ENCODE results near the gene GLS.

Gene GLS

DNA sequence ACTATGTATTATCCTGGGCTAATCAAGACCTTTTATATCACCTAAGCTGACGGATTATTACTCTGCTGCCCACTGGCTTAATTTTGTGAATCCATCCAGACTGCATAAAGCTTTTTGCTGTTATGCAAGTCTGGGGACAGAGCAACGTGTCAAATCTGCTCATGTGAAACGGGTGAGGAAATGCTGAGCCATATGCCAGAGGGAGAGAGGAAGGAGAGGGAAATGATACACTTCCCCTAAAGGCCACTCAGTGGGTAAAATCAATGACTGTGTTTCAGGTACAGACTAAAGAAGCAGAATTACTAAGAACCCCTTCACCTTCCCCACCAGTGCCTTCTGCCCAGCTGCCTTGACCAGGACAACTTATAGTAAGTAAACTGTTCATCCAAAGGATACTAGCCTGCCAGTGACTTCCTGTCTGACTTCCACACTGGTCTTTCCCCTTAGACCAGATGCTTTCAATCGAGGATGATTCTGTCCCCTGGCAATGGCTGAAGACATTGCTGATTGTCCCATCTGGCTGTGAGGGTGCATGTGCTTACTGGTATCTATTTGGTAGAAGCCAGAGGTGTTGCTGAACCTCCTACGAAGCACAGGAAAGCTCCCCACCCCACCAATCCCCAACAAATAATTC is 90.4 kb downstream of the GLS start:
- DNase-seq (ENCODE audit: low spot score): no peak

DNA sequence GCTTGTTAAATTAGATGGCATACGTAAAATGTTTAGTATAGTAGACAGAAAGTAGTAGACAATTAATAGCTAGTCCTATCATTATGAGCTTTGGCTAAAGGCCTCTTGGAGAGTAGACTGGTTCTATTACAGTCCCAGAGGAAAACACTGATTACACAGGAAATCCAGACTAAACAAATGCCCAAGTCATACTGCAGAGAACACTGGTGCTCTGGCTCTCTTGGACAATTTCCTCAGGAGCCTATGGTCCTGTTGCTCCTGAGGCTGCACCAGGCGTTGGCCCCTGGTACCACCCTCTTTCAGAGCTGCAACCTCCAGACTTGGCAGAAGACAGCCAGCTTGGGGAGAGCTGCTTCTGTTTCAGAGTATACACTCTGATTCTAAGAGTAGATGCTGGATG is 91.6 kb downstream of the GLS start:
- DNase-seq (ENCODE audit: low spot score): no peak

DNA sequence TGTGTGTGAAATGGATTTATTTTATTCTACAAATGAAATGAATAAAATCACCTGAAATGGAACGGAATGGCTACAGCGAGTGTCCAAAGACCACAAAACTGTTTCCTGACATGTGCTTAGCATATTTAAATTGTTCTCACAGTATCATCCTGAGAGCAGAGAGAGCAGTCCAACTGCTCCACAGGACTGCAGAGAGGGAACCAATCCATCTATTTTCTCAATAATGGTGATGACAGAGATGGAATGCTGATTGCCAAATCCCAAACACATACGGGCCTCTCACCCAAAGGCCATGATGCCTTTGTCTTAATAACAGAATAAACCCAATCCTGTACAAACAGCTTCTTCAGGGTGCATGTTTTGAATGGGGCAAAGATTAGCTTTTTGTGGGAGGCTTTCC is 92.2 kb downstream of the GLS start:
- DNase-seq (ENCODE audit: low spot score): no peak

DNA sequence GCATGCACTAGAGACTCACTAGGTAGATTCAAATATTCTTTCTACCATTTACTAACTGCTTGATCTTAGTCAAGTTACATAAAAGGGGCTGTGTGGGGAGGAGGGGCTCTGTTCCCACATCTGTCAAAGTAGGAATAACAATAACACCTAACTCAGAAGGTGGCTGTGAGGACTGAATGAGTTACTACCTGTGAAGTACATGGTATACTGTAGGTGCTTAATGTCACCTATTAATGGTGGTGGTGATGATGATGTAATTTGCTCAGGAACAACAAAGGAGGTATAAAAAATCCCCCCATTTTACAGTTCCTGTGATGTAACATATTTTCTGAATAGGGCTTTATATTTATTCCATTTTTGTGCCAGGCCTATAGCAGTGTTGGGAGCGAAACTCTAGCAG is 92.6 kb downstream of the GLS start:
- no peak for DNase-seq (ENCODE audit: low spot score)

DNA sequence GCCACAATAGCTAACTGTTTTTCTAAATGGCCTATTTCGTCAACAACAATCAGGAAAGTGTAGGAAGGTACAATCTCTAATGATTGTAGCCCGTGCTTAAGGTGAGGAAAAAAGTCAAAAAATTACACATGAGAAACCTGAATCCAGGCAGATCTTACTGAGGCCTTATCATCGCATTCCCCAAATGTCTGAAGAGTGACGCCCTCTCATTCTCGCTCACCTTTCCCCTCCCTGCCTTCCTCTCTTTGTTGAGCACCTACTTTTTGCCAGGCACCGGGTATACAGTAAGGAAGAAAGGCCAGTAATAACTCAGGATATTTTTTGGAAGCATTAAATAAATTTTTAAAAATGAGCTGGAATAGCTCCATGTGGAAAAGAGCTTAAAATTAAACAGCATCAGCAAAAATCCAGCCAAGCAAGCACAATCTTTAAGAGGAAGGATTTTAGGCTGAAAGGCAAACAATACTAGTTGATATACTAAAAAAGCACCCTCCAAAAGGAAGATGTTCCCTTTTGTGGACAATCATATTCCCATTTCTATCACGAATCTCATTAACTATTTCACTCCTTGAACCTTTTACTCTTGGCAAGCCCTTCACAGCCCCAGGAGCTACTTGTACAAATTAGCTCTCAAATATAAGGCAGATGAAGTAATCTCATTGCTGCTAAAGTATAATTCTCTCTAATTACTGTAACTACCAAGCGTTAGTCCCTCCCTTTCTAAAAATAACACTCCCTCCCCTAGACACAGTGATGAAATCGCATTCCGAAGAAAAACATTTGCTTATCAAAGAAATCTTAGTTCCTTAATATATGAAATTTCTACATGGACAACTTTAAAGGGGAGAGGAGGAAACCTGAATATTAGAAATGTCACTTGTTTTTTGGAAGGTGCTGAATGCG is 93.4 kb downstream of the GLS start:
- no peak for DNase-seq (ENCODE audit: low spot score)

DNA sequence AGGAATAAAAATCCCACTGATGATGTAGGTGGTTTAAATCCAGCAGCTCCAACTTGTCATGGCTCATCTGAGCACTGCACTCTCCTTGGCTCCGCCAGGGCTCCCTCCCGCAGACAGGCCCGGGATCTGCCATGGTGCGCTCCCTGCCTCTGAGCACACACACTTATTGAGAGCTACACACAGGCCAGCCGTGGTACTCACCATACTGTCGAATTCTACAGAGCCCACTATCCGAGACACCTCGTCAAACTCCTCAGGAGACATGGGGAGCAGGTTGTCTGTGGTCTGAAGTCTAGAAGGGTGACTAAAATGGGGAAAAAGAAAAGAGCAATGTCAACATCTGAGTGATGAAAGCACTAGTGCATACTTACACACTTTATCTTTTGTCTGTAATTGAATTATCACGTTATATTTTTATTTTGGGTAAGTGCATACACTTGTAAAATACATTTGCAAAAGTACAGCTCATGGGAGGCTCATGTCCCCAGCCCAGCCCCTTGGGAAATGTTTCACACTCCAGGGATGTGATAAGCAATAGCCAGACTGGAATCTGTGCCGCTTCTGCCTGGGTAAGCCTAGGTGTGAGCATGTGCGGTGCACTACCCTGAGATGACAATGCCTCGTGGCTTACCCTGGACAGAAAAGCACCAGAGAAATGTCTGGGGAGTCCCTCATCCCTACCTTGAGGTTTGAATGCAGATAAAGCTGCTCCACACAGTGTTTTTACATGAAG is 94.2 kb downstream of the GLS start:
- no peak for DNase-seq (ENCODE audit: low spot score)

DNA sequence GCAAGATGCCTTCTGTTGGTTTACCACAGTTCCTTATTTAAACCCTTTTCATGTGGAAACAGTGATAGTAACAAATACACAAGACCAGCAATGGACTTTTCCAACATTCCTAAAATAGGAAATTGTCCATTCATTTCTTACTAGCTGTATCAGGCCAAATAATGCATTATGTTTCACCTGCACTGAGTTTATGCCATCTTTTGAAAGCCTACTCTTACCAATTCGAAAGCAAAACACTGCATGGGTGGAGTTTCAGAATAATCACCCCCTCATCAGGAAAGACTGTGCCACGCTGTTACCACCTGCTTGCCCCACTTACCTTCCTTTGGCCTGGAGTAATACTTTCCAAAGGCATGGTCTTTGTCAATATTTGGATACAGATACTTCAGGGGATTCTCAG is 95.9 kb downstream of the GLS start:
- DNase-seq (ENCODE audit: low spot score): no peak

DNA sequence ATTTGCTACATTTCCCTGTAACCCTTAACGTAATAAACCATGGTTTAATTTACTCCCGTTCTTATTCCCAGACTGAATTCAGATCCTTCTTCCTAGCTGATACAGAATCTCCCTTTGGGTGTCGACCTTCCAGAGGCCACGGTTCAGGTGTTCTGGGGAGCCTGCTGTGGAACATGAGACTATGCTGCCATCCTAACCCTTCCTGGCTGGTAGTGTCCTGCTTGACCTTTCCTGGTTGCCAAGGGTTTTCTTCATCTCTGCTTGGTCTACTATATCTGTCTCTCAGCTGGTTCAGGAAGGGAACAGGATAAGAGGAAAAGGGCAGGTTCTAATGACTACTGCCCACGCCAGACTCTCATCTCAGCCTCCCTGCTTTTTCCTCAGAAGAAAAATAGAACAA is 96.9 kb downstream of the GLS start:
- no peak for DNase-seq (ENCODE audit: low spot score)

DNA sequence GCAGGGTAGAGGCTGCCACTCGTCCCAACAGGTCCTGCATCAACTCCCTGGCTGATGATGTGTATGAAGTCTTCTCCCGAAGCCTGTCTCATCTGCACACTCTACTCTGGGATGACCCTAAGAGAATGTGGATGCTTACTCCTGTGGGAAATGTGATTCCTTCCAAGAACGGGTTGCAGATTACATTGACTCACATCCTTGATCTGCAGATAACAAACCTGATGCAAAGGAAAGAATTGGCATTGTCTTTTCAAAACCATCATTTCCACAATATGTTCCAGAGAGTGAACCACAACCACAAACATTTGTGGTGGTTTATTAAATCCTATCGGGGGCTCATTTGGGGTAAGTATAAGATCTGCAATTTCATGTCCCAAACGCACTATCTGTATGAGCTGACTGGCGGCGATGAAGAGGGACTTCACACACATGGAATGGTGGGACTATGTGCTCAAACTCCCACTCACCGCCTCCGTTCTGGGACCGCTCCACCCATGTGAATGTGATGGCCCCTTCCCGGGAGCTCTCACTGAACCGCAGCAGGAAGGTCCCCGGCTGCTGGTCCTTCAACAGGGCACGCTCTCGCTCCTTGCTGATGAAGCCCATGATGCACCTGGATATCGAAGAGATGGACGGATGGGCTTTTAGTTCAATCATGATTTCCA is 97.9 kb downstream of the GLS start:
- DNase-seq (ENCODE audit: low spot score): no peak

DNA sequence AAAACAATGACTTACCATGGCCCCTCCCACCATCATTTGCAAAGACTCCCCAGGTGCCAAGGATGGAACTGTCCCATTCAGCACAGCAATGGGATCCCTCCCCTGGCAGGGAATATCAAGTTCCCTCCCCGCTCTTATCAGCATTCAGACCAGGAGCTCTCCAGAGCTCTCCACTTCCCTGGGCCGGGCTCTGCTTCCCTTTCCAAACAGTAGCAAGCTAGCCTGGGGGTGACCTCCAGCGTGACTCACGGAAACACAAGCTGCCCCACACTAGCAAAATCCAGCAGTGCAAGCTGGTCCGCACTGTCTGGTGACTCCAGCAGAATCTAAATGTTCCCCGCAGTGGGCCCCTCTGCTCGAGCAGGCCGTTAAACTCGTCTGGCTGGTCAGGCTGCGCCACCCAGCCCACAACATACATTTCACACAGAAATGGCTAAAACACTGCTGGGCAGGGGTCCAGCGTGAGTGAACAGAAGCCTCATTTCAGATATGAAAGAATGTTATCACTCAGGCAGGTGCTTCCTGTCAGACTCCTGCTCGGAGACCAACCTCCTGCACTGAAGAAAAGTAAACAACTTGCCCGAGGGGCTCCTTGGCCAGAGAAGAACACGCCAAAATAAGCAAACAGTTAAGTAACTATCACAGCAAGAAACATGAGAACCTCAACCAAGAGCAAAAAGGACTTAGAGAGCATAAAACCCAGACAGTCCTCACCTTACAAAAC is 99.4 kb downstream of the GLS start:
- DNase-seq (ENCODE audit: low spot score): no peak

DNA sequence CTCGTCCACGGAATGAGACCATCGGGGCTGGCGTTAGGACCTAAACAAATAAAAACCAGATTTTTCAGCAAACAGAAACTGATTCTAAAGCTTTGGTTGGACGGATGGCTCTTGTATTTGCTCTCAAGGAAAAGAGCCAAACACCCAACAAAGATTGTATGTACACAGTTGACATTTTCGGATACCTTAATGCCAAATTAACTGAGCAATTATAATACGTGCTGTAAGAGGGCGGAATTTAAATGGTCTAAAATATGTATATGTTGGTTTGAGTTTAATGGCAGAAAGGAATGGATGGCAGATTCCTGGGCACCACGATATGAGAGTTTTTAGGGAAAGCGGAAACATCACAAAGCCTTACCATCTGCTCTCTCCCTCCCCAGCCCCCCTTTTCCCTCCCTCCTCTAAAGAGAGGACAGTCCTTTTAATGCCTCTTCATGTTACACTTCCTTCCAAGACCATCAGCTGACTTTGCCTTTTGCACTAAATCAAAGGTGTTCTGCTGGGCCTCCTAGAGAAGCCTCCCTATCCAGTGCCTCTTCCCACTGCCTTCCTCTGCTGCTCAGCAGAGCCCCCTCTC is 100.1 kb downstream of the GLS start:
- DNase-seq (ENCODE audit: low spot score): no peak

DNA sequence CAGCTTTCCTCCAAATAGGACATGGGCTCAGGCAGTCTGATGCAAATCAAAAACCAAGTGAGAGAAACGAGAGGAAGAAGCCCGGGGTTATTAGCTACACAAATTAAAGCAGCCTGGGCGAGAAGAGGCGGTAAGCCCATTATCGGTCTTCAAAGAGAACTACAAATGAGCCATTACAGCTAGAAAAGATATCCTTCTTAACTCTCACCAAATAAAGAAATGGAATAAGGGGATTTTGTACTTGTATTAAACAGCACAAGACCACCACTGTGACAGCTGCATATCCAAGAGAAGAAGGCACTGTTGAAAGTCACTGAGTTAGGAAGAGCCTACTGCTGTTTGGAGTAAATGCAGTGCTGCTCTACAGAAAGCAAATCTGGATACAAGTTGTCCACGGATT is 100.7 kb downstream of the GLS start:
- no peak for DNase-seq (ENCODE audit: low spot score)

DNA sequence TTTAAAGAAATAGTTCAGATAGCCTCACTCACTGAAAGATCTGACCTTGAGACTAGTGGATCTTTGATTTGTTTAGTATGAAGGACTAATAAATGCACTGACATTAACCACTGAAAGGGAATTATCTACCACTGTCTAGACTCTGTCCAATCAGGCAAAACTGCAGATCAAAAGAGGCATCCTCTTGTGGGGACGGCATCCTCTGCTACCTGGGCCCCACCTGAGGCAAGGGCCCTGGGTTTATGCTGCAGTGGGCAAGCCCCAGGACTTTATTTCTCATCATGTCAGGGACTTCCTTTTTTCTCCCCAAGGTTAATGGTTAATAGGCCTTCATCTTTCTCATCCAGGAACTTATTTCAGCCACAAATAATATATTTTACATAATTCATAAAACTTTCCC is 101.1 kb downstream of the GLS start:
- DNase-seq (ENCODE audit: low spot score): no peak

DNA sequence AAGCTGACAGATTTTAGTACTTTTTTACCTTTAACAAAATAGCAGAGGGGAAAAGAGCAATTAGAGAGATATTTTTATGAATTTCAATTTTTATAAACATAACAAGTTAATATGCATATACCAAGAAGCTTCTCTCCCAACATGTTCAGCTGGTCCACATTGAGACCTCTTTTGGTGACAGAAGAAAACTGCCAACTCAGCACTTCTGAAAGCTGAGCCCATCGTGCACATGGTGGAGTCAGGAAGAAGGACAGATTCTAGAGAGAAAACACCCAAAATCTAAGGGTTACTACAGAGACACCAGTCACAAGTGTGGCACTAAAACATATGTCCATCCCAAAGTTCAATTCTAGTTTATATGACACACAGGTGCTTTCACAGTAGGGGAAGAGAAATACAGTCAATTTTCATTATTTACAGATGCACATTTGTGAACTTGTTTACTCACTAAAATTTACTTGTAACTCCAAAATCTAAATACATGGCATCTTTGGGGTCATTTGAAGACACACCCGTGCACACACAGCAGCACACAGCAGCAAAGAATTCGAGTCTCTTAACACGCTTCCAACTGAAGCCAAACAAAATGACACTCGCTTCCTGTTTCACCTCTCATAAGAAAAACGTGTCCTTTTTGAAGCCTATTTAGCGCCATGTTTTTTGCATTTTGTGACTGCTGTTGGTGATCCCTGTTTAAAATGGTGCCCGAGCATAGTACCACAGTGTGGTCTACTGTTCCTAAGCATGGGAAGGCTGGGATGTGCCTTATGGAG is 101.8 kb downstream of the GLS start:
- no peak for DNase-seq (ENCODE audit: low spot score)

DNA sequence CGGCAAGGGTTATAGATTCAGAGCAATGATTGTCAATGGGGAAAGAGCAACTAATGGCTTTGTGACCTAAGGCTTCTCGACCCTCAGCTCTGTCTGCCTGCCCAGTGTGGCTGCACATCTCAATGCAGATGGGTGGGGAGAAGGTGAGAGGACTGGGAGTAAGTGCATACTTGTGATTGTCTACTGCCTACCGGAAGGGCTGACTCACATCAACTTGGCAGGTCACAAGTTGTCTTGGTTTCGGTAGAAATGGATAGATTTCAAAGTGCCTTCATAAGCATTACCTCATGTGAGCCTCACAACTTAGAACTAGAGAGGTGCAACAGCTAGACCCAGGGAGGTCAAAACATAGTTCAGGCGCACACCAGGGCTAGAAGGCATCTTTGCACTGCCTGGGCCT is 104.0 kb downstream of the GLS start:
- no peak for DNase-seq (ENCODE audit: low spot score)

DNA sequence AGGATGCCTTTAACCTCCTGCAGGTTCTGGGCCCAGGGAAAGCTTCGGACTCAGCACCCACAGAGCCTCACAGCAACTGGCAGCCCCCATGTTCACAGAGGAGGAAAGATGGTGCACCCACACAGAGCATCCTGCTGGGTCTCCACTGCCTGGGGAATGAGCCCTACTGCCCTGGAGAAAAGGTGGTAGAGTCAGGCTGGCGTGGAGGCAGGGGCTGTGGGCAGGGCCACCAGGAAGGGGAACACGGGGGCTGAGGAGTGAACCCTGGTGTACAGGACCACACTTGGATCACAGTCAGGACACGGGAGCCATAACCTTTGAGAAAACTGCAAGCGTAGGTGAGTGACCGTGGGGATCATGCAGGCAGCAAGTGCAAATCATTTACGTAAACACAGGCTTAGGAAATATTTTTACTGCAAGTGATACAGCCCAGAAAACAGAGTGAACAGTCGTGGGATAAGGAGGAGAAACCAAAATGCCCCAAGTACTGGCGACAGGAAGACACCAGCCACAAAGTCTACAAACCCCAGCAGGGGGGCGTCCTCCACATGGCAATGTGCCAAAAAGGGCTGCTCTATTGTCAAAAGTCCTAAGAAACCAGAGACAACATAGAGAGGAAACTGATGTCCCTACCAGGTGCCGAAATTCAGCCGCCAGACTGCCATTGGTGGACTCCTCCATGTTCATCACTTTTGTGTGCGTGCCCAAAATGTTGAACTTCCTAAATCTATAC is 105.8 kb downstream of the GLS start:
- DNase-seq (ENCODE audit: low spot score): no peak

DNA sequence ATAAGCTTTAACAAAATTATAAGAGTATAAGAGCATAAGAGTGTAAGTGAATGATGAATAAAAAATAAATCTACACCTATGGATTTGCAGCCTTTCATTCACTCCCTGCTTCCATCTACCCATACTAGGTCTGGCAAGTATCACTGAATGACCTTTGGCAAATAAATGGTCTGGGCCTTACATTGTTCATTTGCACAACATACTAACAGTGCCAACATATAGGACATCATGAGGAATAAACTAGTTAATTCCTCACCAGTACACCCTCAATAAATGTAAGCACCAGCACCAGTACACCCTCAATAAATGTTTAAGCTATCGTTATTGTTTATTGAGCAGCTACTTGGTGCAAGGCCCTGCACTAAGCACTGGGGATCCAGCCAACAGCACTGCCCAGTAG is 106.5 kb downstream of the GLS start:
- no peak for DNase-seq (ENCODE audit: low spot score)

DNA sequence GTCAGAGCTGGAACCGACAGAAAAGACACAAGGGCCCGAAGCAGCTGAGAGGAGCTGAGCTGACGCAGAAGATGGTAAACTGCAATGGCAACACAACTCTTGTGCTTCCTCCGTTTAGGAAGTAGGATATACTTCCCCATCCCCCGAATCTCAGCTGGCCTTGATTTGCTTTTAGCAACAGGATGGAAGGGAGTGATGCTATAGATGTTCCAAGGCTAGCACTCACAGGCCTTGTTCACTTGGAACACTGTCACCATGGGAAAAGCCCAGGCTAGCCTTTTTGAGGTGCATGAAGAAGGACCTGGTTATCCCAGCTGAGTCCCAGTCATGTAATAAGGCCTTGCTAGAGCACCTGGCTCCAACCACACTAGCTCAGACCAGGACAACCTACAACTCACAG is 107.3 kb downstream of the GLS start:
- no peak for DNase-seq (ENCODE audit: low spot score)

DNA sequence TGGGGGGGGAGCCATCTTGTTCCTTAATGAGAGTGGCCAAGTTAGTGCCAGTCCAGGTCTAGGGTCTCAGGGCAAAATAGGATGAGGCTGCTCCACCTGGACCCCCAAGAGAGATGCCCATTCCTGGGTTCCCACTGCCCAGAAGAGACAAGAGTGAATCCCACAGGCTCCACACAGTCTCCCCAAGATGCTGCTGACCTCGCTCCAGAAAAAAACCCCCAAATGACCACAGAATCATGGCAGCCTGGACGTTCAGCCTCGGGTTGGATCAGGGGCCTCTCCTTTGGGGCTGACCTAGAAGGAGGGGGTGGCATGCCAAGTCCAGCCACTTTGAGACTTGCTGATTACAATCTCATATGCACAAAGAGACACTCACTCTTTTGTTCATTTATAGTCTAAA is 108.3 kb downstream of the GLS start:
- DNase-seq (ENCODE audit: low spot score): no peak

DNA sequence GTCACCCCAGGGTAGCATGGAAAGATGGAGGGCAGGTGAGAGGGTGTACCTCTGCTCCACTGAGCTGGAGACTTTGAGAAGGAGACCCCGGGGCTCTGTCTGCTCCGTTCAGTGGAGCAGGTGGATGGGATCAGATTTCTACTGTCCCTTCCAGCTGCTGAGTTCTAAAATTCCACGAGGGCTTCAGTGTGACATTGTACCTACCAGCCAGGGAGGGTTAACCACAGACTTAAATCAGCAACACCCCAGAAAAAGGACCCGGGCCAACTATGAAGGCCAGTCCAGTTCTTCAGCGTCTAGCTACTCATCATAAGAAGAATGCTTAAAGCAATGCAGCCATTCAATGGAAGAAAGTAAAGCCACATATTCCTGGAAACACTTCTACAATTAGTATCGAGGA is 109.5 kb downstream of the GLS start:
- DNase-seq (ENCODE audit: low spot score): no peak

All from pons (tissue), 1 donor.